Activated B cell treated with CpG ODN at 0.5 μM for 24 hours (primary cell): Measurements from ENCODE around the gene RPLP2. TPM values are rescaled to one million over a fixed set of nuclear protein-coding genes. Genes with fewer than 3 reads are reported as not detected.
A peak's percentile ranks its signal among the peaks of the same experiment; 100 is the strongest.

ENCODE experiments used
- ATAC-seq: fragments of 200-7000 bp; cut with Tn5 transposase; one replicate; pipeline ENCODE4 v1.10.0; 2021; ENCODE audit warnings: low read depth, mild to moderate bottlenecking, moderate library complexity
- CTCF ChIA-PET: fragments of 350-600 bp; sonication (Branson Sonifier 250); formaldehyde crosslinking; loops from one replicate; lab custom pipeline; 2021; ENCODE audit warnings: antibody characterized with exemption; lab: Charles Lee
- POLR2A ChIA-PET: fragments of 350-600 bp; sonication (Branson Sonifier 250); formaldehyde crosslinking; loops from one replicate; lab custom pipeline; 2021; ENCODE audit warnings: antibody characterized with exemption; lab: Charles Lee
- DNase-seq: peaks from one replicate; pipeline ENCODE4 v3.0.0; 2022
- H3K27ac Mint-ChIP-seq: one replicate; pipeline ENCODE4 v1.8.0; 2020; ENCODE audit warnings: mixed read lengths
- H3K27me3 Mint-ChIP-seq: one replicate; pipeline ENCODE4 v1.8.0; 2021; ENCODE audit warnings: mixed read lengths
- H3K36me3 Mint-ChIP-seq: one replicate; pipeline ENCODE4 v1.8.0; 2021; ENCODE audit warnings: low read depth, mixed read lengths
- H3K4me1 Mint-ChIP-seq: one replicate; pipeline ENCODE4 v1.8.0; 2021; ENCODE audit warnings: mixed read lengths
- H3K4me3 Mint-ChIP-seq: one replicate; pipeline ENCODE4 v1.8.0; 2020; ENCODE audit warnings: mild to moderate bottlenecking, mixed read lengths
- H3K9me3 Mint-ChIP-seq: one replicate; pipeline ENCODE4 v1.8.0; 2020; ENCODE audit warnings: mixed read lengths
- CTCF ChIP-seq: fragments of 200-600 bp; IDR thresholded peaks from one replicate; pipeline ENCODE4 v1.8.0; 2022; ENCODE audit warnings: antibody characterized with exemption, mild to moderate bottlenecking
- intact Hi-C: fragments of 100-400 bp; cut with micrococcal nuclease; formaldehyde crosslinking; loops from one replicate; pipeline ENCODE4 v1.15.1; 2024
- total RNA-seq: library from RNA; stranded (reverse); gene quantifications from 2 replicates; pipeline ENCODE4 v1.2.3, GENCODE V29; 2022

Gene RPLP2
- total RNA-seq, 1 donor from 2014 or later, result 4,124 TPM

GRCh38 chr11:788953-789940, 20.5 kb upstream of the RPLP2 start:
- Mint-ChIP-seq H3K27me3 (peaks cover 2% of the 10 kb centered on the region), H3K4me3 (peak overlapping the region; percentile 35), H3K36me3 (peaks cover 18% of the 10 kb centered on the region), H3K4me1 (peaks cover 5% of the 10 kb centered on the region), H3K27ac (no peak overlapping the region), H3K9me3 (no peaks in the 10 kb centered on the region)
- ATAC-seq (no peak), DNase-seq (no peak)
- ChIA-PET POLR2A (interaction anchor here (1.0 kb wide), 1 partner anchor 20 kb away, joined by 3 read pairs; the partner anchor contains the start of gene RPLP2), CTCF (no interaction called here)
- intact Hi-C loops, result no loop called here
- TF ChIP-seq CTCF, result no peak

GRCh38 chr11:789943-790342, 19.8 kb upstream of the RPLP2 start, which contains the start of gene CEND1:
Gene CEND1 (minus strand): TSS chr11:790090. CDS start chr11:788576, 1,514 bp downstream.
- Mint-ChIP-seq H3K9me3 (no peaks in the 10 kb centered on the region), H3K4me3 (peak within 1 kb of the TSS; percentile 35), H3K27ac (no peak within 1 kb of the TSS), H3K27me3 (peaks cover 2% of the 10 kb centered on the region), H3K4me1 (peaks cover 7% of the 10 kb centered on the region), H3K36me3 (peaks cover 19% of the 10 kb centered on the region)
- ATAC-seq (peak; percentile 68), DNase-seq (no peak)
- intact Hi-C loops, result no loop called here
- ChIA-PET CTCF (no interaction called here), POLR2A (interaction anchor here (1.0 kb wide), 1 partner anchor 19 kb away, joined by 3 read pairs; the partner anchor contains the start of gene RPLP2)
- no peak for TF ChIP-seq CTCF

- Mint-ChIP-seq H3K27me3 (peaks cover 2% of the 10 kb centered on the region), H3K9me3 (no peaks in the 10 kb centered on the region), H3K27ac (no peak overlapping the region), H3K4me1 (peaks cover 13% of the 10 kb centered on the region), H3K4me3 (no peak overlapping the region), H3K36me3 (peaks cover 20% of the 10 kb centered on the region)
- POLR2A ChIA-PET, result interaction anchor here (0.6 kb wide), 1 partner anchor 1341 kb away, joined by 6 read pairs; no protein-coding TSS in a partner anchor
- CTCF ChIA-PET, result no interaction called here
- DNase-seq (no peak), ATAC-seq (no peak)
- no peak for TF ChIP-seq CTCF
- intact Hi-C loops, result no loop called here
Measured at GRCh38 chr11:790721-791564, 18.8 kb upstream of the RPLP2 start.

- ATAC-seq (no peak), DNase-seq (no peak)
- H3K4me3 Mint-ChIP-seq, result no peak overlapping the region
- ChIA-PET CTCF (no interaction called here), POLR2A (interaction anchor here (0.5 to 0.7 kb wide), 3 partner anchors 95 to 1340 kb away, joined by 3 to 6 read pairs (median 5); partner anchors contain the start of genes DEAF1 and TMEM80)
- peaks cover 23% of the 10 kb centered on the region for H3K4me1 Mint-ChIP-seq
- TF ChIP-seq CTCF, result no peak
- peaks cover 21% of the 10 kb centered on the region for H3K36me3 Mint-ChIP-seq
- no peaks in the 10 kb centered on the region for H3K9me3 Mint-ChIP-seq
- H3K27ac Mint-ChIP-seq, result no peak overlapping the region
- peaks cover 2% of the 10 kb centered on the region for H3K27me3 Mint-ChIP-seq
- intact Hi-C loops, result no loop called here
Measured at GRCh38 chr11:791658-792534, 17.9 kb upstream of the RPLP2 start.
